Measurements from ENCODE around the gene CGB2.

CGB2 gene

DNA sequence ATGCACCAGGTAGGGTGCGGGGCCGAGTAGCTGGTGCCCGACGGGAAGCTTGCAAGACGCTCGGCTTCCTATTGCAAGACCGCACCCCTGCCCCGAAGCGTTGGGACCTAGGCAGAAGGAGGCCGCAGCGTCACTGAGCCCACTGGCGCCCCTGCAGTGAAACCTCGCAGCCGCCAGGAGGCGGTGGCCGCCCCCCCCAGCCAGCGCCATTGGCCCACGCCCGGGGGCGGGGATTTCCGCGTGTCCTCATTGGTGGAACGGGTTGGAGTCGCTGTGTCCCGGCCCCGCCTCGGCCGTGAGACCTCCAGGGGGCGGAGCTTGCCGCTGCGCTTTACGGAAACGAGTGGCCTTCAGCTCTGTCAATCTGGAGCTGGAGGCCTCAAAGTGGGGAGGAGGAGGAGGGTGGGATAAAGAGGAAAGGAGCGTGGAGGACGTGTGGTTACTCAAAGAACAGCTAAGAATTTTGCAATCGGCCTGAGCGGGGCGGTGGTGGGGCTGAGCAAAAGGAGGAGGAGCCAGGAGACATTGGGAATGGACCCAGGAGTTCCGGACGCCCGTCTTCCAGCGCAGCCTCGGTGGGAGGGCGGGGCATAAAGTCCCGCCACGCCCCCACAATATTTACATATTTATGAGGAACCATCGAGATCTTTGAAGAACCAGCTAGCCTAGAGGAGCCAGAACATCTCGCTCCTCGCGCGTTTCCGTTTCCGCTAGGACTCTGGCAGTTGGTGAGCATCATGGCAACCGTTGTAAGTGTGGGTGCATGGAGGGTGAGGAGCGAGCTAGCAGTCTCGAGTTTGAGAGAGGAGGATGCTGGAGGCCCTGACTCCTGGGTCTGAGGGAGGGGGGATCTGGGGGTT, 38.3 kb upstream of the CGB2 start, which contains the start of the genes GYS1 and RUVBL2:
Gene GYS1, minus strand, starts transcription at position 135 of the 860 bp plus-strand sequence. CDS start 197 bp downstream, outside the sequence.
Gene RUVBL2, plus strand, starts transcription at position 713 of the 860 bp plus-strand sequence. Its CDS starts 25 bp downstream, at position 738.
- Histone ChIP-seq H3K9me3 (ENCODE audit: control insufficient read depth, low read length) (no peaks in the 10 kb centered on the region), H3K4me1 (ENCODE audit: control insufficient read depth, insufficient read depth, low read length) (peaks cover 9% of the 10 kb centered on the region), H3K4me3 (ENCODE audit: low read length) (peak within 1 kb of the TSS; percentile 98), H3K27me3 (ENCODE audit: control insufficient read depth, insufficient read depth, low read length) (no peaks in the 10 kb centered on the region), H3K36me3 (ENCODE audit: control insufficient read depth, insufficient read depth, low read length) (no peaks in the 10 kb centered on the region), H3K9ac (ENCODE audit: low read length) (peak within 1 kb of the TSS; percentile 98)

DNA sequence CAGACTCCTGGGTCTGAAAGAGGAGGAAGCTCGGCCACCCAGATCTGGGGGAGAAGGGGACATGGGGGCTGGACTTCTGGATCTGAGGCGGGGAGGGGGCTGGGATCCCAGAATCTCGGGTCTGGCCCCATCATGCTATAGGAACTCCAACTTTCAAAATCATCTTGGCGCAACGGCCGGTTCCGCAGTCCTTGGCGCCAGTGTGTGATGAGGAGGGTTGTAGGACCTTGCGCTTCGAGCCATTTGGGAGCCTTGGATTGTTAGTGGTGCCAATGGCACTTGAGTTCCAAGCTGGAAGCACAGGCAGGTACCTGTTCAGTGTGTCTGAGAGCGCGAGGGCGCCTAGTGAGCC, 37.7 kb upstream of the CGB2 start:
- Histone ChIP-seq H3K27me3 (ENCODE audit: control insufficient read depth, insufficient read depth, low read length) (no peaks in the 10 kb centered on the region), H3K9me3 (ENCODE audit: control insufficient read depth, low read length) (no peaks in the 10 kb centered on the region), H3K36me3 (ENCODE audit: control insufficient read depth, insufficient read depth, low read length) (no peaks in the 10 kb centered on the region), H3K9ac (ENCODE audit: low read length) (peak overlapping the region; percentile 98), H3K4me3 (ENCODE audit: low read length) (peak overlapping the region; percentile 48), H3K4me1 (ENCODE audit: control insufficient read depth, insufficient read depth, low read length) (peaks cover 9% of the 10 kb centered on the region)

DNA sequence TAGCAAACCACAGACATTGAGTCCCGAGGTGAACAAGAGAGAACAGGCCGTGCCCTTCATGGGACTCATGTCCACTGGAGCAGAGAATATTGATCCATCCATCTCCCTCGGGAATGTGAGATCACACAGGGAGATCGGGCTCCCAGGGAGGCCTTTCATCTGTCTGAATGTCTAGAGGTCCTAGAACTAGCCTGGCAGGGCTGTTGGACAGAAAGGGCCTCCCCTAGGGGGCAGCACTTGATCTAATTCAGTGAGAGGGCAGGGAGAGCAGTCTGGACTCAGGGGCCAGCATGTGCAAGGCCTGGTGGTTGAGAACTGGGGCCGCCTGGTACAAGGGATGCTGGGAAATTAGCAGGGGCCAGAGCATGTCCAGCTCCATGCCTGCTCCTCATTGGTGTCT, 33.7 kb upstream of the CGB2 start:
- H3K9me3 ChIP-seq (ENCODE audit: control insufficient read depth, low read length) = no peaks in the 10 kb centered on the region
- H3K36me3 ChIP-seq (ENCODE audit: control insufficient read depth, insufficient read depth, low read length) = no peaks in the 10 kb centered on the region

GRCh38 chr19:48999481-49000325, 32.0 kb upstream of the CGB2 start:
- Histone ChIP-seq H3K4me1 (ENCODE audit: control insufficient read depth, insufficient read depth, low read length) (no peaks in the 10 kb centered on the region), H3K9me3 (ENCODE audit: control insufficient read depth, low read length) (no peaks in the 10 kb centered on the region), H3K36me3 (ENCODE audit: control insufficient read depth, insufficient read depth, low read length) (no peaks in the 10 kb centered on the region), H3K27me3 (ENCODE audit: control insufficient read depth, insufficient read depth, low read length) (no peaks in the 10 kb centered on the region), H3K9ac (ENCODE audit: low read length) (no peak overlapping the region), H3K4me3 (ENCODE audit: low read length) (no peak overlapping the region)

More for the DNA sequence above, 33.7 kb upstream of the CGB2 start:
- no peak overlapping the region for H3K9ac ChIP-seq (ENCODE audit: low read length)
- no peak overlapping the region for H3K4me3 ChIP-seq (ENCODE audit: low read length)
- no peaks in the 10 kb centered on the region for H3K27me3 ChIP-seq (ENCODE audit: control insufficient read depth, insufficient read depth, low read length)
- H3K4me1 ChIP-seq (ENCODE audit: control insufficient read depth, insufficient read depth, low read length) = no peaks in the 10 kb centered on the region

DNA sequence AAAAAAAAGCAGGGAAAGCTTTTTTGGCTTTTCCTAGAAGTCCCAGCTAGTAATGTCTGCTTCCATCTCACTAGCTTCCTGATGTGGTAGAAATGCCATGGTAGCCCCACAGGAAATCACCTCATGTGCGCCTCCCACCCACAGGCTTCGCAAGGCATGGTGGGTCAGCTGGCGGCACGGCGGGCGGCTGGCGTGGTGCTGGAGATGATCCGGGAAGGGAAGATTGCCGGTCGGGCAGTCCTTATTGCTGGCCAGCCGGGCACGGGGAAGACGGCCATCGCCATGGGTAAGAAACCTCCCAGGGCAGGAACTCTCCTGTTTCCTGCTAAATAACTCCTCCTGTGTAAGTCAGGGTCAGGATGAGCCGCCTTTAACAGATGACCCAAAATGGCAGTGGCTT, 27.6 kb upstream of the CGB2 start:
- Histone ChIP-seq H3K36me3 (ENCODE audit: control insufficient read depth, insufficient read depth, low read length) (no peaks in the 10 kb centered on the region), H3K9me3 (ENCODE audit: control insufficient read depth, low read length) (no peaks in the 10 kb centered on the region), H3K27me3 (ENCODE audit: control insufficient read depth, insufficient read depth, low read length) (no peaks in the 10 kb centered on the region), H3K9ac (ENCODE audit: low read length) (no peak overlapping the region), H3K4me3 (ENCODE audit: low read length) (no peak overlapping the region), H3K4me1 (ENCODE audit: control insufficient read depth, insufficient read depth, low read length) (no peaks in the 10 kb centered on the region)

DNA sequence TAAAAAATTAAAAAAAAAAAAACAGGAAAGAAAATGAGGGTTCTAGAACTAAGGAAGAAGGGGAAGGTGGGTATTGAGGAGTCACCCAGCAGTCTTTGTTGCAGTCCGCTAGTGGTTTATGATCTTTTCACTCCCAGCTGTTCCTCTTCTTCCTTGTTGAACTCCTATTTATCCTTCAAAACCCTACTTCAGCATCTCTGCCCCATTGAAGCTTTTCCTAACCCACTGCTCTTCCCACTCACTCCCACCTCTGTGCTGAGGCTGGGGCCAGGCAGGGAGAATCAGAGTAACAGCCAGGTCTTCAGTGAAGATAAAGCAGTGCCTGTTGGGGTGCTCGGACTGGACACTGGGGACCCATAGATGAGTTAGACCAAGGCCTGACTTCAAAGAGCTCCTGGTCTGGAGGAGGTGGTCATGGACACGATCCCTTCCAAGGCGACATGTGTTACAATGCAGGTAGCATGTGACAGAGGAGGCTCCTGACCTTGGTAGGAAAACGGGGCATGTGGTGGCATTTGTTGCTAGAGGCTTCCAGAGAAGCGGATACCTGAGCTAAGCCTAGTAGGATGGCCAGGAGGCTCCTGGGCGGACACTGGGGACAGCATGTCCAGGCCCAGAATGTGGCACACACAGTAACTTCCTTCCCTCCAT, 26.6 kb upstream of the CGB2 start:
- no peaks in the 10 kb centered on the region for H3K4me1 ChIP-seq (ENCODE audit: control insufficient read depth, insufficient read depth, low read length)
- H3K27me3 ChIP-seq (ENCODE audit: control insufficient read depth, insufficient read depth, low read length) = no peaks in the 10 kb centered on the region
- H3K9me3 ChIP-seq (ENCODE audit: control insufficient read depth, low read length) = no peaks in the 10 kb centered on the region
- H3K9ac ChIP-seq (ENCODE audit: low read length) = no peak overlapping the region
- H3K36me3 ChIP-seq (ENCODE audit: control insufficient read depth, insufficient read depth, low read length) = no peaks in the 10 kb centered on the region
- no peak overlapping the region for H3K4me3 ChIP-seq (ENCODE audit: low read length)

DNA sequence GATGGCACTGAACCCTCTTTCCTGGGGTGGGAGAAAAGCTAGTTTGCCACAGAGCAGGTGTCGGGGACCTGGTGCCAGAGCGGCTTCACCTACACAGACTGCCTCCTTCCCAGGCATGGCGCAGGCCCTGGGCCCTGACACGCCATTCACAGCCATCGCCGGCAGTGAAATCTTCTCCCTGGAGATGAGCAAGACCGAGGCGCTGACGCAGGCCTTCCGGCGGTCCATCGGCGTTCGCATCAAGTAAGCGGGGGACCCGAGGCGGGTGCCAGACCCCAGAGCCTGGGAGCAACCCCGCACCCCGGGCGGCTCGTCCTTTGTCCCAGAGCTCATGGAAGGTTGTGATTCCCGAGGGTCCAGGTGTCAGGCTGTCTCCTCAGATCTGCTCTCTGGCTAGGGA, 24.8 kb upstream of the CGB2 start:
- H3K4me1 ChIP-seq (ENCODE audit: control insufficient read depth, insufficient read depth, low read length) = no peaks in the 10 kb centered on the region

DNA sequence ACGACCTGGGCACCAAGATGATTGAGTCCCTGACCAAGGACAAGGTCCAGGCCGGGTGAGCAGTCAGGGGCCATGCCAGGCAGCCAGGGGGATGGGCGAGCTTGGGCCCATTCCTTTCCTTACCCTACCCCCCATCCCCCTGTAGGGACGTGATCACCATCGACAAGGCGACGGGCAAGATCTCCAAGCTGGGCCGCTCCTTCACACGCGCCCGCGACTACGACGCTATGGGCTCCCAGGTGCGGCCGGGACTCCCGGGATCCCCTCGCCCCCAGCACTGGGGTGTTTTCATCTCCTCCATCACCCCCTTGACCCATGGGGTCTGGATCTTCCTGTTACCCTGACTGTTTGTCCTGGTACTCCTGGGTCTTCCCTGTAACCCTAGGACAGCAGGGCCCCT, 21.9 kb upstream of the CGB2 start:
- H3K4me3 ChIP-seq (ENCODE audit: low read length) = no peak overlapping the region
- no peaks in the 10 kb centered on the region for H3K27me3 ChIP-seq (ENCODE audit: control insufficient read depth, insufficient read depth, low read length)
- H3K36me3 ChIP-seq (ENCODE audit: control insufficient read depth, insufficient read depth, low read length) = no peaks in the 10 kb centered on the region
- no peaks in the 10 kb centered on the region for H3K4me1 ChIP-seq (ENCODE audit: control insufficient read depth, insufficient read depth, low read length)
- H3K9me3 ChIP-seq (ENCODE audit: control insufficient read depth, low read length) = no peaks in the 10 kb centered on the region
- no peak overlapping the region for H3K9ac ChIP-seq (ENCODE audit: low read length)

More for the DNA sequence above, 24.8 kb upstream of the CGB2 start:
- H3K9me3 ChIP-seq (ENCODE audit: control insufficient read depth, low read length) = no peaks in the 10 kb centered on the region
- H3K9ac ChIP-seq (ENCODE audit: low read length) = no peak overlapping the region
- no peaks in the 10 kb centered on the region for H3K36me3 ChIP-seq (ENCODE audit: control insufficient read depth, insufficient read depth, low read length)
- no peak overlapping the region for H3K4me3 ChIP-seq (ENCODE audit: low read length)
- no peaks in the 10 kb centered on the region for H3K27me3 ChIP-seq (ENCODE audit: control insufficient read depth, insufficient read depth, low read length)

DNA sequence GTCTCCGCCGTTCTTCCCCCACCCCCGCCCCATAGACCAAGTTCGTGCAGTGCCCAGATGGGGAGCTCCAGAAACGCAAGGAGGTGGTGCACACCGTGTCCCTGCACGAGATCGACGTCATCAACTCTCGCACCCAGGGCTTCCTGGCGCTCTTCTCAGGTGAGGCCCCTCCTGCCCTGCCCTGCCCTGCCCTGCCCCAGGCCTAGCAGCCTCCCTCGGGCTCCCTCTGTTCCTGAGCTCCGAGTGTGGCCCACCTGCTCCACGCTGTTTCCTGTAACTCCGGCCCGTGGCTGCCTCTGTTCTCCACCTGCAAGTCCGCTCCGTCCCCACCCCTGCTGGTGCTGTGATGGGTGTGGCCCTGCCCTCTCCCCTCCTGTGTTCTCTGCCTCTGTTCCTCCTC, 21.2 kb upstream of the CGB2 start:
- no peaks in the 10 kb centered on the region for H3K4me1 ChIP-seq (ENCODE audit: control insufficient read depth, insufficient read depth, low read length)
- no peaks in the 10 kb centered on the region for H3K9me3 ChIP-seq (ENCODE audit: control insufficient read depth, low read length)
- H3K36me3 ChIP-seq (ENCODE audit: control insufficient read depth, insufficient read depth, low read length) = no peaks in the 10 kb centered on the region
- no peak overlapping the region for H3K9ac ChIP-seq (ENCODE audit: low read length)
- H3K4me3 ChIP-seq (ENCODE audit: low read length) = no peak overlapping the region
- H3K27me3 ChIP-seq (ENCODE audit: control insufficient read depth, insufficient read depth, low read length) = no peaks in the 10 kb centered on the region

- H3K4me3 ChIP-seq (ENCODE audit: low read length) = no peak overlapping the region
- H3K36me3 ChIP-seq (ENCODE audit: control insufficient read depth, insufficient read depth, low read length) = no peaks in the 10 kb centered on the region
- H3K9ac ChIP-seq (ENCODE audit: low read length) = no peak overlapping the region
- H3K27me3 ChIP-seq (ENCODE audit: control insufficient read depth, insufficient read depth, low read length) = no peaks in the 10 kb centered on the region
- H3K9me3 ChIP-seq (ENCODE audit: control insufficient read depth, low read length) = no peaks in the 10 kb centered on the region
- no peaks in the 10 kb centered on the region for H3K4me1 ChIP-seq (ENCODE audit: control insufficient read depth, insufficient read depth, low read length)
Measured at GRCh38 chr19:49011194-49011593, 20.5 kb upstream of the CGB2 start.

GRCh38 chr19:49014123-49014869, 17.4 kb upstream of the CGB2 start:
- Histone ChIP-seq H3K9ac (ENCODE audit: low read length) (no peak overlapping the region), H3K4me1 (ENCODE audit: control insufficient read depth, insufficient read depth, low read length) (peaks cover 9% of the 10 kb centered on the region), H3K4me3 (ENCODE audit: low read length) (no peak overlapping the region), H3K27me3 (ENCODE audit: control insufficient read depth, insufficient read depth, low read length) (peaks cover 9% of the 10 kb centered on the region), H3K9me3 (ENCODE audit: control insufficient read depth, low read length) (no peaks in the 10 kb centered on the region), H3K36me3 (ENCODE audit: control insufficient read depth, insufficient read depth, low read length) (no peaks in the 10 kb centered on the region)
